HEK293 (cell line): ENCODE results near the gene CRIM1.

ENCODE experiments used
- CTCF ChIP-seq: fragments of 450-650 bp; formaldehyde crosslinking; IDR thresholded peaks from 2 replicates; pipeline ENCODE4 v1.5.1; 2016; ENCODE audit warnings: missing biosample characterization, missing genetic modification characterization
- KLF9 ChIP-seq: fragments of 450-650 bp; formaldehyde crosslinking; IDR thresholded peaks from 2 replicates; pipeline ENCODE4 v1.5.1; 2016; ENCODE audit warnings: missing biosample characterization, missing genetic modification characterization, low read depth
- PBX3 ChIP-seq: sonication (generic); formaldehyde crosslinking; IDR thresholded peaks from 2 replicates; pipeline ENCODE4 v1.8.1; 2022; ENCODE audit warnings: mild to moderate bottlenecking, moderate library complexity, missing genetic modification reagents
- YY1 ChIP-seq: fragments of 450-650 bp; formaldehyde crosslinking; IDR thresholded peaks from 2 replicates; pipeline ENCODE4 v1.5.1; 2018; ENCODE audit warnings: missing biosample characterization, missing genetic modification characterization
- ZNF140 ChIP-seq: fragments of 450-650 bp; formaldehyde crosslinking; IDR thresholded peaks from 2 replicates; pipeline ENCODE4 v1.5.1; 2016; ENCODE audit warnings: missing biosample characterization, missing genetic modification characterization
- ZNF600 ChIP-seq: fragments of 450-650 bp; formaldehyde crosslinking; IDR thresholded peaks from 2 replicates; pipeline ENCODE4 v1.5.1; 2016; ENCODE audit warnings: missing biosample characterization, missing genetic modification characterization
- ZNF610 ChIP-seq: fragments of 450-650 bp; formaldehyde crosslinking; IDR thresholded peaks from 2 replicates; pipeline ENCODE4 v1.5.1; 2016; ENCODE audit warnings: missing biosample characterization, missing genetic modification characterization, borderline replicate concordance

- TF ChIP-seq KLF9 (tag by site-specific recombination), result no peak
- TF ChIP-seq CTCF, result no peak
- no peak for TF ChIP-seq ZNF140 (tag by site-specific recombination)
- no peak for TF ChIP-seq YY1 (tag by site-specific recombination)
- TF ChIP-seq ZNF610 (tag by site-specific recombination), result peak; percentile 89; the same call in 1 of the 2 replicates
- TF ChIP-seq ZNF600, result no peak
- TF ChIP-seq PBX3 (CRISPR knock-in tag), result peak; percentile 28; the same call in 1 of the 2 replicates
These were observed at the start of gene CRIM1 for GRCh38 chr2:36355151-36355889.
